Measurements from ENCODE around the gene EXTL2. TPM values are rescaled to one million over a fixed set of nuclear protein-coding genes. Genes with fewer than 3 reads are reported as not detected.

The EXTL2 gene, protein sequence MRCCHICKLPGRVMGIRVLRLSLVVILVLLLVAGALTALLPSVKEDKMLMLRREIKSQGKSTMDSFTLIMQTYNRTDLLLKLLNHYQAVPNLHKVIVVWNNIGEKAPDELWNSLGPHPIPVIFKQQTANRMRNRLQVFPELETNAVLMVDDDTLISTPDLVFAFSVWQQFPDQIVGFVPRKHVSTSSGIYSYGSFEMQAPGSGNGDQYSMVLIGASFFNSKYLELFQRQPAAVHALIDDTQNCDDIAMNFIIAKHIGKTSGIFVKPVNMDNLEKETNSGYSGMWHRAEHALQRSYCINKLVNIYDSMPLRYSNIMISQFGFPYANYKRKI
- total RNA-seq: 10 to 100 TPM; 11.1 to 17.5 (median 13.5) TPM

DNA sequence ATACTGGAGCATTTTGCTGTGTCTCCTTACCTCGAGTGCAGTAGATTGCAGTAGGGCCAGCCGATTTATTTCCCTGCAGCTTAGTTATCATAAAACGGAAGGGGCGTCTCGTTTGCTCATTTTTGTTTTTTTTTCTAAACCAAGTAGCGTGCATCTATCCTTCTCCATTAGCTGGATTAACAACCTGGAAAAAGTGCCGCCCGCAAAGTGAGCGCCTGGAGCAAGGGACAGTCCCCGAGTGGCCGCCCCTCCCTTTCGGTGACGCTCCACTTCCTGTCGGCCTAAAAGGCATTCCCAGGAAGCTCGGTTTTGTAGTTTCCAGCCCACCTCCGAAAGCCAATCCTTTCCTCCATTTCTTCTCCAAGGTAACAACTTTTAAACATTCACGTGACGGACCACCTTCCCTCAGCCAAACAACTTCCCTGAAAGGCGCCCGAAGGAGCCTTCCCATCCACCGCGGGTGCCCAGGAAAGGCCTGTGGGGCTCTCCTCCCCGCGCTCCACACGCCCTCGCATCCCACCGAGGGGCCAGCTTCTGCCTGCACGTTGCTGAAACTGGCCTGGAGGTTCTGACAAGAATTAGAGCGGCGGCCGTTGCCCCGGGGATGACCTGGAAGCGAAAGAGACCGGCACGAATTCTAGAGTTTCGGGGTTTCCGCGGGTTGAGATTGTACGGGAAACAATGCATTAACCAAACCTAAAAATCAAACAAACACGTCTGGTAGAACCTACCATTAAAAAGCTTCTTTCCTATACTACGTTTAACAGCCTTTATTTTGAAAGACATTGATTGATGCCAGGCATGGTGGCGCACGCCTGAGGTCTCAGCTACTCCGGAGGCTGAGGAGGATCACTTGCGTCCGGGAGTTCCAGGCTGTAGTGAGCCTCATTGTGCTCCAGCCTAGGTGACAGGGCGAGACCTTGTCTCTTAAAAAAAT, at the start of gene EXTL2:
Gene EXTL2, minus strand, starts transcription at position 240 of the 937 bp plus-strand sequence. CDS start 6,085 bp downstream, outside the sequence.
- H3K27ac ChIP-seq: peak within 1 kb of the TSS; percentile 74 to 99 (median 92)
- peaks cover 0 to 39% (median 17%) of the 10 kb centered on the region in 4 donors for H3K4me1 ChIP-seq
- H3K36me3 ChIP-seq: peaks cover 0 to 6% (median 0%) of the 10 kb centered on the region in 3 donors
- no peaks in the 10 kb centered on the region for H3K9me3 ChIP-seq
- peak within 1 kb of the TSS; percentile 63 to 98 (median 79) for H3K4me3 ChIP-seq
- 0 to 1% methylated on average over 47 of the region's 47 CpGs for WGBS, 2 donors
- DNase-seq (ENCODE audit: low spot score in 2 of 2): peak; percentile 57 to 69
- no peaks in the 10 kb centered on the region for H3K27me3 ChIP-seq
- no peak for TF ChIP-seq CTCF (IDR thresholded peaks at IDR 0.05)
- TF ChIP-seq EP300 (IDR thresholded peaks at IDR 0.05): peak; percentile 34 to 74
- peak in 1 of 2 donors; percentile 39 for TF ChIP-seq POLR2A (IDR thresholded peaks at IDR 0.05)

DNA sequence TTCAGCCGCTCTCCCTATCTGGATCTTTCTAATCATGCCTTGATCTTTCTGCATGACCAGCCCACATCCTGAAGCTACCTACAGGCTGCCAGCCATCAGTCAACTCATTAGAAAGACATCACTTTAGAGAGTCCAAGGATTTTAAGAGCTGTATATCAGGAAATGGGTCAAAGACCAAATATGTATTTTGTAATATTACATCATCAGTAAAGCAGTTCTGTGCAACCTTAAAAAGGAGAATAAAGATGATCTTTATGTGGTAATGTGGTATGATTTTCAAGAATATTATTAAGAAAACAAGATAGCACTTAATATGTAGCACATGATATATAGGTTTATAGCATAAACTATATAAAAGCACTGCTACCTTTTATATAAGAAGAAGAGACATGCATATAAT, 48.9 kb upstream of the EXTL2 start:
- TF ChIP-seq CTCF (IDR thresholded peaks at IDR 0.05): no peak
- TF ChIP-seq EP300 (IDR thresholded peaks at IDR 0.05): no peak
- TF ChIP-seq POLR2A (IDR thresholded peaks at IDR 0.05): no peak
- Histone ChIP-seq H3K9me3 (no peaks in the 10 kb centered on the region), H3K4me3 (no peak overlapping the region), H3K36me3 (peaks cover 0 to 59% (median 0%) of the 10 kb centered on the region in 3 donors), H3K27me3 (no peaks in the 10 kb centered on the region), H3K27ac (no peak overlapping the region), H3K4me1 (no peaks in the 10 kb centered on the region)
- WGBS, 2 donors: 96% methylated on average over 1 of the region's 1 CpG
- DNase-seq (ENCODE audit: low spot score in 2 of 2): no peak

DNA sequence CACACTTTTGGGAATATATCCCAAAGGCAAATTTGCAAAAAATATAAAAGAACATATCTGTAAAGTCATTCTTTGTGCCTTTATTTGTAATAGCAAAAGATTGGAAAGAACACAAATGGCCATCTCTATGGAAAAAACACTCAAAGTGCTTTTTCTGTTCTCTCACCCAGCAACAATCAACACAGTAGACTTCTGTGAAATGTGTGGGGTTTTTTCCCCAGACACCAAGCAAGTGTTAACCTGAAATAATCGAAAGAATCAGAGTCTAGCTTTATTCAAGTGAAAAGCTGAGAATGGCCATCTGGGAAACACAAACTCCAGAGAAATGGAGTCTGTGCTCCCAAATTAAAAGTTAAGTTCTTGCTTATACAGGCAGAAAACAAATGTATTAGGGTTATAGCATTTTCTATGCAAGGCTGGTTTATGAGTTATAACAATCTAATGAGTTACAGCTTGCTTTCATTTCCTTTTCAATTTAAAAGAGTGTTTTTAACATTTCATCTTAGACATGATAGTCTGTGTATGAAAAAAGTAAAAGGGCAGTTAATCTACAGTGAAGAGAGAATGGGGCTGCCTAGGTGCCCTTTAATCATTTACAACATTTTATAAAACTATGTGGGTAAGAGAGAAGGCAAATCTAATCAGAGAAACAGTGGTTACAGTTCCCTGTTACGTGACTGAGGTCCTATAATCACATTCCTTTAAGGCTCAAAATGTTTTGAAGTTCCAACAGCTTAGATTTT, 47.8 kb upstream of the EXTL2 start:
- H3K4me3 ChIP-seq: no peak overlapping the region
- no peak for TF ChIP-seq EP300 (IDR thresholded peaks at IDR 0.05)
- no peak for TF ChIP-seq CTCF (IDR thresholded peaks at IDR 0.05)
- no peak for TF ChIP-seq POLR2A (IDR thresholded peaks at IDR 0.05)

GRCh38 chr1:100941580-100942216, 47.1 kb upstream of the EXTL2 start:
- no peak overlapping the region for H3K4me3 ChIP-seq
- no peaks in the 10 kb centered on the region for H3K27me3 ChIP-seq
- TF ChIP-seq CTCF (IDR thresholded peaks at IDR 0.05) (no peak), EP300 (IDR thresholded peaks at IDR 0.05) (no peak), POLR2A (IDR thresholded peaks at IDR 0.05) (no peak)
- DNase-seq (ENCODE audit: low spot score in 2 of 2): no peak
- H3K27ac ChIP-seq: no peak overlapping the region
- H3K36me3 ChIP-seq: peaks cover 0 to 62% (median 0%) of the 10 kb centered on the region in 3 donors
- H3K9me3 ChIP-seq: no peaks in the 10 kb centered on the region
- H3K4me1 ChIP-seq: no peaks in the 10 kb centered on the region
- WGBS, 2 donors: 84 to 87% methylated on average over 9 of the region's 9 CpGs

More for the DNA sequence above, 47.8 kb upstream of the EXTL2 start:
- Histone ChIP-seq H3K27me3 (no peaks in the 10 kb centered on the region), H3K36me3 (peaks cover 0 to 59% (median 0%) of the 10 kb centered on the region in 3 donors), H3K27ac (no peak overlapping the region), H3K4me1 (no peaks in the 10 kb centered on the region), H3K9me3 (no peaks in the 10 kb centered on the region)
- no peak for DNase-seq (ENCODE audit: low spot score in 2 of 2)
- WGBS, 2 donors: 66 to 73% methylated on average over 2 of the region's 2 CpGs
